CD4-positive, alpha-beta T cell treated with Interleukin-17A for 1 hour (primary cell): ENCODE results near the gene EXTL1.

ENCODE experiments used
- DNase-seq: peaks from one replicate; pipeline ENCODE4 v3.0.0-alpha.2; 2020

EXTL1 gene

DNA sequence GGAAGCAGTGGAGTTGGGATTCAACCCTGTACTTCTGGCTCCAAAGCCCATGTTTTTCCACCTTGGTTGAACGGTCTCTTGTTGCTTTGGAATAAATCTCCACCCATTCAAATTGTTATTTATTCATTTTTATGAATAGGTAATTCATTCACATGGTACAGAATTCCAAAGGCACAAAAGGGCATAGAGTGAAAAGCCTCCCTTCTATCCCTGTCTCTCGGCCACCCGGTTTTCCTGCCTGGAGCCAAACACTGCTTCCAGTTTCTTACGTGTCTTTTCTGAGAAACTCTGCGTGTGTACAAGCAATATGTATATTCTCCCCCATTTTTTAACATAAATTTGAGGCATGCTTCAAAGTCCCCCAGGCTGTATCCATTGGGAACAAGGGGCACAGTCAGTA, 3.9 kb downstream of the EXTL1 start:
- no peak for DNase-seq

DNA sequence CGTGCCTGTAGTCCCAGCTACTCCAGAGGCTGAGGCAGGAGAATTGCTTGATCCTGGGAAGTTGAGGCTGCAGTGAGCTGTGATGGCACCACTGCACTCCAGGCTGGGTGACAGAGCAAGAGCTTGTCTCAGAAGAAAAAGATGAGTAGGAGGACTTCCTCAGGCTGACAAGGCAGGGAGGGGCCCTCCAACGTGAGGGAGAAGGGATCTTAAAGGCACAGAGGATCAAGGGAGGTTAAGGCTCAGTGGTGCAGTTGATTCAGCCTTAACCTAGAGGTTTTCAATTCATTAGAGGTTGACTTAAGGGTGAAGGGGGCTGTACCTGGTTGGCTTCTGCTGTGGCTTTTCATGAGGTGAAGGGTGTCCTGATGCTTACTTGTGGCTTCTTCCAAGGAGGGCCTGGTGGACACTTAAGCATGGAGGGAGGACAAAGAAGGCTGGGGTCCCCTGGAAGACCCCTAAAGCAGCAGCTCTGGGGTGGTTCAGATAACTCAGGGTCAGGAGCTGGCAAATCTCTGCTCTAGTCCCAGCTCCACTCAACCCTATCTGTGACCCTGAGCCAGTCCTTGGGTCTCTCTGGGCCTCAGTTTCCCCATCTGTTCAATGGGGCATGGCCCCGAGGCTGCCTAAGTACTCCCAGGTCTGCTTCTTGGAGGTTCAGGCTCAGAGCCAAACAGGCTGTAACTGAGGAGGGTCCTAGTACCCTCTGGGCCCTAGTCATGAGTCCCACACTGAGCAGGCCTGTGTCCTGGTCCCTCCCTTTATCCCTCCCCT, 6.3 kb downstream of the EXTL1 start:
- DNase-seq = no peak

DNA sequence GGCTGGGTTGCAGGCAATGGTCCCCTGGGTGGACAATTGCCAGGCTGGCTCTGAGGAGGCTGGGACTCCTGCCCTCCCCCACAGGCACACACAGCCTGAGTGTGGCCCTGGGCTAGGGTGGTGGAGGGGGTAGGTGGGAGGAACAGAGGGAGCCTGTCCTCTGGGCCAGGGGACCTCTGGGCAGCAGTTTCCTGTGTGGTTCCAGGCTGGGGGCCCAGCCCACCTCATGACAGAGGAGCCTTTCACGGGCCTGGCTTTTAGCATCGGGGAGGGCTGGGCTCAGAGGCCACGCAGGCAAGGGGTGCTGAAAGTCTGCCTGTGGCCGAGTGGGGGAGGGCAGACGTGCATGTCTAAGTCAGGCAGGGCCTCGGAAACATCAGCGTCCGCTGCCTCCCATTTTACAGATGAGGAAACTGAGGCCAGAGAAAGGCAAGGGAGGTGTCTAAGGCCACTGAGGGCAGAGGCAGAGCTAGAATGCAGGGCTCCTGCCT, 7.0 kb downstream of the EXTL1 start:
- DNase-seq = no peak

DNA sequence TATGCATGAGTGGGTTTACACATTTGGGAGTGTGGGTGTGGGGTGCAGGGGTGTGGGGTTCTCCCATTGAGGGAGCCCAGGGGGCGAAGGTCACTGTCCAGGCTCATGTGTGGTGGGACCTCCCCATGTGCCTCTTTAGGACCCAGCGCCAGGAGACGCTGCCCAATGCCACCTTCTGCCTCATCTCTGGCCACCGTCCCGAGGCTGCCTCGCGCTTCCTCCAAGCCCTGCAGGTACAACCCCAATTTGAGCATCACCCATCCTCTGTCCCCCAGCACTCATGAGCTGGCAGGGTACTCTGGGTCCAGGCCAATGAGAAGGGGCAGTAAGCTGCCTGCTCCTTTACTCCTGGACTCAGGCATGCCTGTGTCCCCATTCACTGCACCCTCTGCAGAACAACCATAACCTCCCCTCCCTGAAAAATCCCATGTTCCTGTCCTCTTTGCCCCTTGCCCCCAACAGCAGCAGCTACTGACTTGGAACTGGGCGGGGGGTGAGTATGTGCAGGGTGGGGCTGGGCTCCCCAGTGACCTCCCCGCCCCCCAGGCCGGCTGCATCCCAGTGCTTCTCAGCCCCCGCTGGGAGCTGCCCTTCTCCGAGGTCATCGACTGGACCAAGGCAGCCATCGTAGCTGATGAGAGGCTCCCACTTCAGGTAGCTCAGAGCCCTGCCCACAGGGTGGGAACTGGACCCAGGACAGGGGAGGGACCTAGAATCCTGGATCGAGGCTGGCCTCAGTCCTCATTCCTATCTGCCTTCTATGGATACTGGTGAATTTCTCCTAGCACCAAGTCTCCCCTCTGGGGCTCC, 7.7 kb downstream of the EXTL1 start:
- no peak for DNase-seq

DNA sequence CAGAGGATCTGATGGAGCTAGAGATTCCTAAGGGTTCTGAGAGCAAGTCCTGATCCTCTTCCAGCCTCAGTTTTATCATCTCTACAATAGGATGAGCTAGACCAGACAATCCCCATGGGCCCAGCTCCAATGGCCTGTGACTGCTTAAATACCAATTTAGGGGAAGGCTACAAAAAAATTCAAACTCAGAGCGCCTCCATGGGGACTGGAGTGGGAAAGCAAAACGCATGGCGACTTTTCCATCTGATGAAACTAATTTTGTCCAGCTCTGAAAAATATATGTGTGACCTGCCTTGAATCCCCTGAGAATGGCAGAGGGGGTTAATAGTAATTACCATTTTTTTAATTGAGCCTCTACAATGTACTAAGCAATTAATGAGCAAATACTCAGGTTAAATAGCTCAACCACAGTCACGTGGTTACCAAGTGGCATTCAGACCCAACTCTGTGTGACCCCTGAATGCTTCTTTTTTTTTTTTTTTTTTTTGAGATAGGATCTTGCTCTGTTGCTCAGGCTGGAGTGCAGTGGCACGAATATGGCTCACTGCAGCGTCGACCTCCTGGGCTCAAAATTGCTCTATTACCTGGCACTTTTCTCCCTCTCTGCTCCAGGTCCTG, 8.4 kb downstream of the EXTL1 start:
- no peak for DNase-seq

DNA sequence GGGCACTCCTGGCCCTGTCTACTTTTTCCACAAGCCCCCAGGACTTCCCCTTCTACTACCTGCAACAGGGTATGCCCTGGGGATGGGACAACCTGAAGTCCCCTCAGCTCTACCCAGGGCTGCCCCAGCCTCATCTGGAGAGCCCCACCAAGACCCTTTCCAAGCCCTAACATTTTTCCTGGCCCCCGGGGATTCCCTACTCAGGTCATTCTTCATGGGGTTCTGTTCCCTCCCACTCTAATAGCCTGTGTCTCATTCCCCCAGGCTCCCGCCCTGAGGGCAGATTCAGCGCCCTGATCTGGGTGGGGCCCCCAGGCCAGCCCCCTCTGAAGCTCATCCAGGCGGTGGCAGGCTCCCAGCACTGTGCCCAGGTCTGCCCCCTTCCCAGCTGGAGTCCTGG, 9.6 kb downstream of the EXTL1 start:
- DNase-seq = no peak

DNA sequence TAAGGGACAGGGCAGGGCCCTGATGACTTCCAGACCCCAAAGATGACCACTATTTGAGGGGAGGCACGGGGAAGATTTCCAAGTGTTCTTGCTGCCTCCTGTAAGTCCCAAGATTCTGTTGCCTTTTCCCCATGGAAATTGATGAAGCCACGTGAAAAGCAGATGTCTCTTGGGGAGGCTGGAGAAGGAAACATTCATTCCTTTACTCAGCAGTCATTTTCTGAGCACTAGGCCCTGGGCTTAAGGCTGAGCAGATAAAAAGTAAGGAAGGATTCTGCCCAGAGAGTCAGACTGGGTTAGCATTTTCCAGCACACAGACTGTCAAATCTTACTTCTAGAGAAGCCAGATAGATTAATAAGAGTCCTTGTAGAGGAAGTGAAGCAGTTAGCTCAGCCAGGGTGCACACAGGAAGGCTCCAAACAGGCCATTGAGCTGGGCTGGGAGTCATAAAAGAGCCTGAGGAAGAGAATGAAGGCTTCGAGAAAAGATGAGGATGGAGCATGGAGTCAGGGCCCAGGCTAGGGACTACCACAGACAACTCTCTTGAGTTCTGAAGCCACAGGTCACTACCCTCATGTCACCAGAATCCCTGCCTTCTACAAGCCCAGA, 10.1 kb downstream of the EXTL1 start:
- no peak for DNase-seq

DNA sequence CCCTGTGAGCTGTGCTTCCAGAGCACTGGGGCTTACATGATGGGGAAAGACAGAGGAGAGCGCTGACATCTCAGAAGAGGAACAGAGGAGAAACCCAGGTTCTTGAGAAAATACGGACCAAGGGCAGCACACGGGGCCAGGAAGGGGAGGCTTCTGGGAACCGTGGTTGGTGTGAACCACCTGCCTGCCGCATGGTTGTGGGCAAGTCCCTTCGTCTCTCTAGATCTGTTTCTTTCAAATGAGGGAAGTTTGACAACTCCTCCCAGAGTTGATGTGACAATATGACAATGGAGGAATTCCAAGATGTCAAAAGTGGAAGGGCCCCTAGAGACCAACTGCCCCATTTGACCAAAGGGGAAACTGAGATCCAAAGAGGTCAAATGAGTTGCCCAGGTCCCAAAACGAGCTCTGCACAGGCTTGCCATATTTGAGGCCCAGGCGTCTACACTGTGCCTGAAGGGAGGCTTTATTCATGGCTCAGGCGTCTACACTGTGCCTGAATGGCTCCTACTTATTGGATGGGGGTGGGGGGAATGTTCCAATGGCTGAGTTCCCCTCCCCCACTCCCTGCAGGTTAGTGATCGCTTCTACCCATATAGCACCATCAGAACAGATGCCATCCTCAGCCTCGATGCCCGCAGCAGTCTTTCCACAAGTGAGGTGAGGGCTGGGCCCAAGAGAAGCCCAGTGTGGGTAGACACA, 11.2 kb downstream of the EXTL1 start:
- no peak for DNase-seq

DNA sequence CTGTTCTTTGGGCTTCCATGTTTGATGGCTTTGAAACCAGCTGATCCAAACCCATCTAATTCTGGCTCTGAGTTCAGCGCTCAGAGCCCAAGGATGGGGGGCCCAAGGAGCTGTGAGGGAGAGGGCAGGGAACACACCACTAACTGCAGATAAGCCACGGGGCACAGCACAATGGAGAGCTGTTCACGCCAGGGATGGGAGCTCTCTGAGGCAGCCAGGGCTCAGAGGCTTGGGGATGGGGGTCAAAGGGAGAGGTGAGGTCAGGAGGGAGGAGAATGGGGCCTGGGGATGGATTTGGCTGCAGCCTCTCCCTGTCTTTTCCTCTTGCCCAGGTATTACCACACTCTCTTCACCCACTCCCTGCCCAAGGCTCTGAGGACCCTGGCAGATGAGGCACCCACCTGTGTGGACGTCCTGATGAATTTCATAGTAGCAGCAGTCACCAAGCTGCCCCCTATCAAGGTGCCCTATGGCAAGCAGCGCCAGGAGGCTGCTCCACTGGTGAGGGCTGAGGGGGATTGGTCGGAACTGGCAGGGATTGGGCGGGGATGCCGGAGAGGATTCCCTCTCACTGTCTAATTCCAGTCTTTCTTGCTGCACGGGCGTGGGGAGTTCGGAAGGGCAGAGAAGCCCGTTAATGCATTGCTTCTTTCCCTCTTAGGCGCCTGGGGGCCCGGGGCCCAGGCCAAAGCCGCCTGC, 13.1 kb downstream of the EXTL1 start:
- DNase-seq = no peak

DNA sequence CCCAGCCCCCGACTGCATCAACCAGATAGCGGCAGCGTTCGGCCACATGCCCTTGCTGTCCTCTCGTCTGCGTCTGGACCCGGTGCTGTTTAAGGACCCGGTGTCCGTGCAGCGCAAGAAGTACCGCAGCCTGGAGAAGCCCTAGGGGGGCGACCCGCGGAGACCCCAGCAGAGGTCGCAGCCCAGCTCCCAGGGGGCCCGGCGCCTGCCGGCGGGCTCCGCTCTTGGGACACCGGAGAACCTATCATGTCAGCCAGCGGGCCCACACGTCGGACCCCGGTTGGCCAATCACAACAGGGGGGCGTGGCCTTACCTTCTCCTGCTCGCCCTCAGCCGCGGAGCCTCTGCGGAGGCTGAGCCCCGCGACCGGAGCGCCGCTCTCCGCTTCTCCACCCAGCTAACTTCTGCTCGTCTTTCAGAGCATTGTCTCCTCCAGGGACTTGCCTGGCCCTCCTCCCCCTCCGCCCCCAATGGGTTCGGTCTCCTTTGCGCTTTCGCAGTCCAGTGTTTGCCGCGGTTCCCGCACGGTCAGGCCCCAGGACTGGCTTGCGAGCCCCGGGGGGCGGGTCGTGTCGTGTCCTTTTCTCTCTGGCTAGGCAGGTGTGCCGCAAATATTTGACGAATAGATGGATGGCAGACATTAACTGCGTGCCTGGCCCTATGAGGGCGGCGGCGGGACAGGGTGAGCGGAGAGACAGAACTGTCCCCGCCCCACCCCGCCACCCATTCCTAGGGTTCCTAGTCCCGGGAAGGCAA, 13.8 kb downstream of the EXTL1 start:
- DNase-seq = peak; percentile 94

DNA sequence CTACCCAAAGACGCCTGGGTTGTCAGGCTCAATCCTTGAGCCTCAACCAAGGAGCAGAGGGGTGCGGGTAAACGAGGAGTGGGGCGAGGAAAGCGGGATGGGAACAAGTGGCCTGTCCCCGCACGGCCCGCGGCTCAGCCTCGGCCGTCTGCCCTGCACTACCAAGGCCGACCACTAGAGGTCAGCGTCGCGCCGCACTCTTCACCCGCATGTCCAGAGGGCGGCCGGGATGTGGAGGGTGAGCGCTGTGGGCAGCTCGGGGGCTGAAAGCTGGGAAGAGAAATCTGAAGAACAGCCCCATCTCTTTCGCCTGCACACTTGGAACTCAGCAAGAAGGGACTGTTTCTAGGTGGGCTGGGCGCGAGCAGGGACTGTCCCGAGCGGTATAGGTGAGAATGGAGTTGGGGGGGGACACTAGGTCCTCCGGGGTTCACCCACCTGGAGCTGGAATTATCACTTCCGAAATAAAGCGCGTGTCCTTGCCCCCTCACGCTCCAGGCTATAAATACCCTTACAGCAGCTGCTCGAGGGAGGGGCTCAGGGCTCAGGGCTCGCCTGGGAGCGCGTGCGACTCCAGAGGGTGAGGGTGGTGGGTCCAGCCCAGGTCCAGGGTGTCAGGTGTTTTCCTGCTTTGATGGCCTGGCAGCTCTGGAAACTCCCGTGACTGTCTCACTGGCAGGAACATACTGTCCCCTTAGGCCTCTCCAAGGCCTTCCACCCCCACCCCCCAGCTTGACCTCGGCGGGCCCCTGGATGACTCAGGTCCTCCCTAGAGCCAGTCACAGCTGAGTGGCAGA, 14.6 kb downstream of the EXTL1 start:
- DNase-seq = peak; percentile 79

DNA sequence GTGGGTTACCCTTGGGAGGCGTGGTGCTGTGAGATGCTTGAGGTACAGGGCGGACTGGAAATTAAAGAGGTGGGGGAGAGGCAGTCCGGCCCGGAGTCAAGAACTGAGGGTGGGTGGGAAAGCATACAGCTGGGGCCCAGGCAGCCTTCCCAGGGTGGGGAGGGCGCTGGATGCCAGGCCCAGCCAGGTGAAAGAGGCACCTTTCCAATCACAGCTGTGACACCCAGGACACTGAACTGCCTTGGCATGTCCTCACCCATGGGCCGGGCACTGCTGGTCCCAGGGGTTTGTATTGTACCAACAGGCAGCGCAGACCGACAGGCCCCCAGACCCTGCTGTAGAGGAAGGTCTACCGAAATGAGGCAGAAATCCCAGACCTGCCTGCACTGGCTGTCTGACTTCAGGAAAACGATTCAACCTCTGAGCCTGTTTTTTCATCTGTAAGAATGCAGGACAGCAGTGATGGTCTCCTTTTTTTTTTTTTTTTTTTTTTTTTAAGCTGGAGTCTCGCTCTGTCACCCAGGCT, 15.2 kb downstream of the EXTL1 start:
- DNase-seq = no peak

DNA sequence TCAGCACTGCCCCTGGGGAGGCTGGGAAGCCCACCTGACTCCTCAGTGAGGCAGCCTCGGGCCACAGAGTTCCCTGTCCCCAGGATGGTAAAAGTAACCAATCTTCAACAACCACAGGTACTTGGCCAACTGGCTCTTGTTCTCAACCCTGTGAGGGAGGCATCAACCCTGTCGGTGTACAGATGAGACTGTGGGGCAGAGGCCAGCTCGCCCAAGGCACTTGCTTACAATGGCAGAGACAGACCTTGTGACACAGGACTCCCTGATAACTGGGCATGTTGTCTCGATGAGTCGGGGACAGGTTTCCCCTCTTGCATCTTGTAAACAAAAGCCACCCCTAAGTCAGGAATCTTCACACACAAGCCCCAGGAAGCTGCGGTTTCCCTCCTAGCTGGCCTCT, 16.3 kb downstream of the EXTL1 start:
- DNase-seq = no peak

DNA sequence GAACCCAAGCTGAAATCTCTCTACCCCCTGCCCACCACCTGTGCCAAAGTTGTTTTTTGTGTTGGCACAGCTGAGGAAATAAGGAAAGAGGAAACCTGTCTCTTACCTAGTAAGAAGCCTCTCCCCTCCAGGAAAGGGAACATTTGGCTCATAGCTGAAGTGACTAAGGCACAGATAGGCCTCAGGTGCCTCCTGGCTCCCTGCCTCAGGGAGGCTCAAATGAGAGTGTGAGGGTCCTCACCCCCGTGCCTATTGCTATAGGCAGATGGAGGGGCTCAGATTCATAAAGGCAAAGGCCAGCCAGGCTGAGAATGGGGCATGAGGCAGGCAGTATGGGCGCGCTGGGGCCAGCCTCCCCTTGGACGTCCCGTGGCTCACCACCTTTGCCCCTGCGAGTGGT, 16.9 kb downstream of the EXTL1 start:
- DNase-seq = no peak

DNA sequence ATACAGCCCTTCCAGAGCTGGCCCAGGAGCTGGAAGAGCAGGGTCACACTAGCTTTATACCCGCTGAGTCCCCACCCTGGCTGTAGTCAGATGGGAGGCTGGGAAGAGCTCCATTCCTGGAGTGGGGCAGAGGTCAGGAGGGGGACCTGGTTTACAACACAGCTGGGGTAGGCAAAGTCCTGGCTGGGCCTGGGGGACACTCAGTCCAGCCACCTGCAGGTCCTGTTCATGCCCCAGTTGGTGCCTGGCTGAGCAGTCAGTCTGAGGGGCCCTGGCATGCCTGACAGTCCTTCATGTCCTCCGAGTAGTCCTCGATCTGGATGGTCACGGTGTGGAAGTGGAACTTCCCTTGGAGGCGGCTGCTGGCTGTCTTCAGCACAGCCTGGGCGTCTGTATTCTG, 17.3 kb downstream of the EXTL1 start:
- no peak for DNase-seq

DNA sequence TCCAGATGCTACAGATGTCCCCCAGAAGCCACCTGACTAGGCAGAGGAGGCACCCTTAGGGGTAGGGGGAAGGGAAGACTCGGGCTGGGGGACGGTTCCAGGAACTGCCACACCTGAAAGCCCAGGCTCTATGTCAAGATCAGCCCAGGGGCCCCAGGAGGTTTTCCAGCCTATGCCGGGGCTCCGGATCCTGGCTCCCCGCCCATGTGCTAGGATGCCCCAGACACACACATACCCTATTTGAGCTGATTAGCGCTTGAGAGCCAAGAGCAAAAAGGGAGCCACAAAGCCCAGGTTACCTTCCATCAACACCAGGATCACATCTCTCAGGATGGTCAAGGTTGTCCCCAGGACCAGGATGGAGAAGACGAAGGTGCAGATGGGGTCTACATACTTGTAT, 19.8 kb downstream of the EXTL1 start:
- no peak for DNase-seq

DNA sequence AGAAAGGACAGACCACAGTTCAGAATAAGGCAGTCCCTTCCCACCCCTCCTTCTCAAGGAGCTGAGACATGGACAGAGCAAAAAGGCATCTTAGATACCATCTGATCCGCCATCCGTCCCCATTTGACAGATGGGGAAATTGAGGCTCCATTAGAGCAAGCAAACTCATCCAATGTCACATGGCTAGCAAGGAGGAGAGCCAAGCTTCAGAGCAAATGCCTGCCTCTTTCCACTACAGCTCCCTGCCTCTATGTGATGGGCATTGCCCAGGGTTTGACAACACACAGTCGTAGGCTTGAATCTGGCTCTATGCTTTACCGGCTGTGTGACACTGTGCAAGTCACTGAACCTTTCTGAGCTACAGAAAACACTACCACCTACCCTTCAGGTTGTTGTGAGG, 20.4 kb downstream of the EXTL1 start:
- DNase-seq = no peak

DNA sequence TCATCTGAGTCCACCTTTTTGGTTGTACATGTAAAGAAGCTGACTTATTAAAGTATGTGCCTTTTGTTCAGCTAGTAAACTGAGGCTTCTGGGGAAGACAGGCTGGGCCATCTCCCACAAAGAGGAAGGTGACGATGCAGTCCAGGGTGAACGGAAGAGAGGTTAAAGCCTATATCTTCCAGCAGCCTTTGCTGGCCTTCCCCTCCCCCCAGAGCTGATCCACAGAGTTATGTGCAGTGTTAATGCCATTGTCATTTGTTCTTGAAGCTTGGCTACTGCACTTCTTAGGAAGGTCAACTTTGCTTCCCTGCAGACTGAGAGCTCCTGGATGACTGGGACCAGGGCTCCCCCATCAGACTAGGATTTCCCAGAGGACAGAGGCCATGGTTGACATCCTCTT, 22.2 kb downstream of the EXTL1 start:
- DNase-seq = no peak

DNA sequence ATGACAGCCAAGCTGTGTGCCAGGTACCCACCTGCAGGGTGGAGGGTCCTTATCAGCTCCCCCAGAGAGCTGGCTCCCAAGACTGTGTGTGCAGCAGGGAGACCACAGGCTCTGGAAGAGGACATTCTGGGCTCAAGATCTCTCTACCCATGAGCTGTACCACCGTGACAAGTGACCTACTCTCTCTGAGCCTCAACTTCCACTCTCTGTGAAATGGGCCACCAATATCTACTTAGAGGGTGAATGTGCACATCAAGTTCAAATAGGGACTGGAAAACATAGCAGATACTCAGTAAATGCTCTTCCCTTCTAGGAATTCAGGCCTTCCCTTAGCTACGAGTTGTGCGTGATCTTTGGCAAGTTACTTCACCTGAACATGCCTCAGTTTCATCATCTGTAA, 22.8 kb downstream of the EXTL1 start:
- no peak for DNase-seq
